ENCODE measurements around the gene ATP9B. TPM values are rescaled to one million over a fixed set of nuclear protein-coding genes. Genes with fewer than 3 reads are reported as not detected.

The ATP9B gene
- total RNA-seq, 1 donor from 2014 or later, result 49.2 TPM

- ChIA-PET CTCF (no interaction called here), POLR2A (no interaction called here)
- H3K27me3 Mint-ChIP-seq, result no peaks in the 10 kb centered on the region
- no peaks in the 10 kb centered on the region for H3K4me1 Mint-ChIP-seq
- DNase-seq, result no peak
- peaks cover 3% of the 10 kb centered on the region for H3K9me3 Mint-ChIP-seq
- no peak for TF ChIP-seq CTCF (IDR thresholded peaks at IDR 0.05)
- H3K4me3 Mint-ChIP-seq, result no peak overlapping the region
- no peak for ATAC-seq (ENCODE audit: low read depth)
- intact Hi-C loops (cut with micrococcal nuclease), result no loop called here
- H3K27ac Mint-ChIP-seq, result no peak overlapping the region
- H3K36me3 Mint-ChIP-seq (ENCODE audit: low read depth), result peaks cover 74% of the 10 kb centered on the region
Observed at GRCh38 chr18:79344208-79344581, 275.0 kb downstream of the ATP9B start.

- no peak overlapping the region for H3K4me3 Mint-ChIP-seq
- no peak for DNase-seq
- ChIA-PET POLR2A (no interaction called here), CTCF (no interaction called here)
- intact Hi-C loops (cut with micrococcal nuclease), result no loop called here
- TF ChIP-seq CTCF (IDR thresholded peaks at IDR 0.05), result no peak
- no peak overlapping the region for H3K27ac Mint-ChIP-seq
- H3K4me1 Mint-ChIP-seq, result no peaks in the 10 kb centered on the region
- H3K27me3 Mint-ChIP-seq, result no peaks in the 10 kb centered on the region
- ATAC-seq (ENCODE audit: low read depth), result no peak
- no peaks in the 10 kb centered on the region for H3K9me3 Mint-ChIP-seq
- peaks cover 79% of the 10 kb centered on the region for H3K36me3 Mint-ChIP-seq (ENCODE audit: low read depth)
Observed at GRCh38 chr18:79345366-79345765, 276.2 kb downstream of the ATP9B start.

DNA sequence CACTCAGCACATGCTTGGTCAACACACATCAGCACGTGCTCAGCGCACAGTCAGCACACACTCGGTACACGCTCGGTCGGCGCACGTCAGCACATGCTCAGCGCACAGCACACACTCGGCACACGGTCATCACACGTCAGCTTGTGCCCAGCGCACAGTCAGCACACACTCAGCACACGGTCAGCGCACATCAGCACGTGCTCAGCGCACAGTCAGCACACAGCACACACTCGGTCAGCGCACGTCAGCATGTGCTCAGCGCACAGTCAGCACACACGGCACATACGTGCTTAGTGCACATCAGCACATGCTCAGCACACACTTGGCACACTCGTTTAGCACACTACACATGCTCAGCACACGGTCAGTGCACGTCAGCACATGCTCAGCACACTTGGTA is 276.8 kb downstream of the ATP9B start:
- H3K4me1 Mint-ChIP-seq, result no peaks in the 10 kb centered on the region
- CTCF ChIA-PET, result no interaction called here
- no peaks in the 10 kb centered on the region for H3K27me3 Mint-ChIP-seq
- TF ChIP-seq CTCF (IDR thresholded peaks at IDR 0.05), result no peak
- intact Hi-C loops (cut with micrococcal nuclease), result no loop called here
- H3K9me3 Mint-ChIP-seq, result no peaks in the 10 kb centered on the region
- H3K27ac Mint-ChIP-seq, result no peak overlapping the region
- ATAC-seq (ENCODE audit: low read depth), result no peak
- no peak overlapping the region for H3K4me3 Mint-ChIP-seq
- peaks cover 81% of the 10 kb centered on the region for H3K36me3 Mint-ChIP-seq (ENCODE audit: low read depth)
- POLR2A ChIA-PET, result no interaction called here
- DNase-seq, result no peak

DNA sequence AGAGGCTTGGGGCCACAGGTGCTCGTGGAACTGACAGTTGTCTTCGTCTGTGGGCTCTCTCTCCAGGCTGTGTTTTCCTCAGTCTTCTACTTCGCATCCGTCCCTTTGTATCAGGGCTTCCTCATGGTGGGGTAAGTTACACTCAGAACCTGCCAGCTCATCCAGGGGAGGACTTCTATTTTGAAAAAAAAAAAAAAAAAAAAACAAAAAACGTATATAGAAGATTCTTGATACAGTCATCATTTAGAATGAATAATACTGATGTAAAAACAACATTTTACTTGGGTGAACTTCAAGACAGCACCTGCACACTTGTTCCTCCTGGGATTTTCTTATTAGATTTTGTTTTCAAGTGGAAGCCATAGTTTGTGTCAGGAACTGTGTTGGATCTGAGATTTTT is 278.9 kb downstream of the ATP9B start:
- no peak overlapping the region for H3K4me3 Mint-ChIP-seq
- DNase-seq, result no peak
- CTCF ChIA-PET, result no interaction called here
- no peak for TF ChIP-seq CTCF (IDR thresholded peaks at IDR 0.05)
- no peaks in the 10 kb centered on the region for H3K27me3 Mint-ChIP-seq
- H3K9me3 Mint-ChIP-seq, result no peaks in the 10 kb centered on the region
- H3K27ac Mint-ChIP-seq, result no peak overlapping the region
- no peak for ATAC-seq (ENCODE audit: low read depth)
- no peaks in the 10 kb centered on the region for H3K4me1 Mint-ChIP-seq
- POLR2A ChIA-PET, result no interaction called here
- intact Hi-C loops (cut with micrococcal nuclease), result no loop called here
- peaks cover 86% of the 10 kb centered on the region for H3K36me3 Mint-ChIP-seq (ENCODE audit: low read depth)

DNA sequence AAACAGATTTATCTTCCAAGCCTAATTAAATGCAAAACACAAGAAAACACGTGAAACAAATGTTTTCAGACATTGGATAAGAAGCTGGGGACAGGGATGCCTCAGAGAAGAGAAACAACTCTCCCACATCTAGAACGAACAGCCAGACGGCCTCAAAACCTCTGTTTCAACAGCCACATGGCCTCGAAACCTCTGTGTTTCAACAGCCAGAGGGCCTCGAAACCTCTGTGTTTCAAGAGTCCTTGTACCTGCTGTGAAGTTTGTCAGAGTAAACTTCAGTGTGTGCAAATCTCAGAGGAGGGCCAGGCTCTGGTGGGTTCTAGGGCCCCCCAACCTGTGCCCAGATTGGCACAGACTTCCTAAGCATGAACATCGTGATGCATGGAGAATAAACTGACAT is 283.2 kb downstream of the ATP9B start:
- no peak for TF ChIP-seq CTCF (IDR thresholded peaks at IDR 0.05)
- Mint-ChIP-seq H3K27ac (no peak overlapping the region), H3K4me3 (no peak overlapping the region), H3K36me3 (ENCODE audit: low read depth) (peaks cover 51% of the 10 kb centered on the region), H3K4me1 (peaks cover 16% of the 10 kb centered on the region), H3K27me3 (no peaks in the 10 kb centered on the region), H3K9me3 (no peaks in the 10 kb centered on the region)
- intact Hi-C loops (cut with micrococcal nuclease), result no loop called here
- POLR2A ChIA-PET, result no interaction called here
- DNase-seq, result no peak
- ATAC-seq (ENCODE audit: low read depth), result no peak
- CTCF ChIA-PET, result no interaction called here
